Coronary artery (tissue), 2 donors: ENCODE results near the gene EIF4A3.

Source experiments
- DNase-seq: peaks from one replicate; pipeline ENCODE4 v3.0.0-alpha.2; 2017; ENCODE audit warnings: low spot score
- H3K27ac ChIP-seq, 2 donors: fragments of 200-600 bp; sonication (generic); one replicate each; pipeline ENCODE4 v1.5.1; 2016 to 2019
- H3K4me3 ChIP-seq: fragments of 200-600 bp; sonication (generic); 2 replicates; pipeline ENCODE4 v1.5.1; 2016; ENCODE audit warnings: mild to moderate bottlenecking, moderate library complexity
- TF ChIP-seq, protein P1 (sequence below): fragments of 200-600 bp; sonication (generic); IDR thresholded peaks from one replicate; pipeline ENCODE4 v1.5.1; 2019; ENCODE audit warnings: antibody characterized with exemption

Gene EIF4A3

GRCh38 chr17:80118601-80119270 lies 28.2 kb downstream of the EIF4A3 start:
- Histone ChIP-seq H3K4me3 (no peak overlapping the region), H3K27ac (no peak overlapping the region)
- DNase-seq, result no peak
- TF ChIP-seq, protein P1, sequence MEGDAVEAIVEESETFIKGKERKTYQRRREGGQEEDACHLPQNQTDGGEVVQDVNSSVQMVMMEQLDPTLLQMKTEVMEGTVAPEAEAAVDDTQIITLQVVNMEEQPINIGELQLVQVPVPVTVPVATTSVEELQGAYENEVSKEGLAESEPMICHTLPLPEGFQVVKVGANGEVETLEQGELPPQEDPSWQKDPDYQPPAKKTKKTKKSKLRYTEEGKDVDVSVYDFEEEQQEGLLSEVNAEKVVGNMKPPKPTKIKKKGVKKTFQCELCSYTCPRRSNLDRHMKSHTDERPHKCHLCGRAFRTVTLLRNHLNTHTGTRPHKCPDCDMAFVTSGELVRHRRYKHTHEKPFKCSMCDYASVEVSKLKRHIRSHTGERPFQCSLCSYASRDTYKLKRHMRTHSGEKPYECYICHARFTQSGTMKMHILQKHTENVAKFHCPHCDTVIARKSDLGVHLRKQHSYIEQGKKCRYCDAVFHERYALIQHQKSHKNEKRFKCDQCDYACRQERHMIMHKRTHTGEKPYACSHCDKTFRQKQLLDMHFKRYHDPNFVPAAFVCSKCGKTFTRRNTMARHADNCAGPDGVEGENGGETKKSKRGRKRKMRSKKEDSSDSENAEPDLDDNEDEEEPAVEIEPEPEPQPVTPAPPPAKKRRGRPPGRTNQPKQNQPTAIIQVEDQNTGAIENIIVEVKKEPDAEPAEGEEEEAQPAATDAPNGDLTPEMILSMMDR, result no peak

GRCh38 chr17:80117491-80118401 lies 29.2 kb downstream of the EIF4A3 start:
- TF ChIP-seq, protein P1, result no peak

GRCh38 chr17:80116921-80117380 lies 30.0 kb downstream of the EIF4A3 start:
- no peak overlapping the region for H3K27ac ChIP-seq
- TF ChIP-seq, protein P1, result no peak
- DNase-seq, result no peak
- no peak overlapping the region for H3K4me3 ChIP-seq

More at GRCh38 chr17:80117491-80118401, 29.2 kb downstream of the EIF4A3 start:
- Histone ChIP-seq H3K4me3 (no peak overlapping the region), H3K27ac (no peak overlapping the region)
- DNase-seq, result no peak

DNA sequence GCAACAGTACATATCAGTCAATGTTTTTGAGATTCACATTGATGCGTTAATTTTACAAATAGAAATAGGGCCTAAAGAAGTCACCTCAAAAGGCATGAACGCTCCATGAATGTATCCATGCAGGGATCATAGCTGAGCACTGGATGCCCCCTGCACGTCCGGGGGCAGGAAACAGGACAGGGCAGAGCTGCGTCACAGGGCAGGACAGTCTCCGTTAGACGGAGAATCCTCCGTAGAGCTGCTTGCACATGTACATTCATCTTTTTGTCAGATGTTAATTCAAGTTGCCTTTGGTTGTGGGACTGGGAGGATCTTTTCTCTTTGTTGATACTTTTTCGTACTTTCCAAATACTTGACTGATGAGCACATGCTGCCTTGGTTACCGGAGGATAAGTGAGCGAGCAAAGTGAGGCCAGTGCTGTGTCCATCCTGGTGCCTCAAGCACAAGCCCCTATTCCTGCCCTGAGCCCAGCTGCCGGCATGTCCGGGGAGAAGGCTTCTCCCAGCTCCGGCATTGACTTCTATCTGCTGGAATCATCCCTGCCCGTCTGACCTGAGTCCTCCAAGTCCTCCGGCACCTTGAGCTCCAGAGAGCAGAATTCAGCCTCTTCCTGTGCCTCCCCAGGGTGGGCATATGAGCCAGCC lies 30.5 kb downstream of the EIF4A3 start:
- no peak for DNase-seq
- TF ChIP-seq, protein P1, result no peak
- H3K4me3 ChIP-seq, result no peak overlapping the region
- H3K27ac ChIP-seq, result no peak overlapping the region

DNA sequence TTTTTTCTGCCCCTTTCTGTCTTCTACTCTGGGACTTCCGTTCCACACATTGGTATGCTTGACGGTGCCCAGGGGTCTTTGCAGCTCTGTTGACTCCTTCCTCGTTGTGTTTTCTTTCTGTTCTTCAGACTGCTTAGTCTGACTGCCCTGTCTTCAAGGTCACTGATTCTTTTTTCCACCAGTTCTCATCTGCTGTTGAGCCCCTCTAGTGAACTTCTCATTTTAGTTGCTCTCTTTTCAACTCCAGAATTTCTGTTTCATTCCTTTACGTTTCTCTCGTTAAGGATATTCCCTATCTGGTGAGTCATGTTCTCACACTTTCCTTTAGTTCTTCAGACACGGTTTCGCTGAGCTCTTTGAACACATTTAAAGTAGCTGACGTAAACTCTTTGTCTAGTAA lies 31.8 kb downstream of the EIF4A3 start:
- TF ChIP-seq, protein P1, result no peak
- H3K27ac ChIP-seq, result no peak overlapping the region
- H3K4me3 ChIP-seq, result no peak overlapping the region
- DNase-seq, result no peak

DNA sequence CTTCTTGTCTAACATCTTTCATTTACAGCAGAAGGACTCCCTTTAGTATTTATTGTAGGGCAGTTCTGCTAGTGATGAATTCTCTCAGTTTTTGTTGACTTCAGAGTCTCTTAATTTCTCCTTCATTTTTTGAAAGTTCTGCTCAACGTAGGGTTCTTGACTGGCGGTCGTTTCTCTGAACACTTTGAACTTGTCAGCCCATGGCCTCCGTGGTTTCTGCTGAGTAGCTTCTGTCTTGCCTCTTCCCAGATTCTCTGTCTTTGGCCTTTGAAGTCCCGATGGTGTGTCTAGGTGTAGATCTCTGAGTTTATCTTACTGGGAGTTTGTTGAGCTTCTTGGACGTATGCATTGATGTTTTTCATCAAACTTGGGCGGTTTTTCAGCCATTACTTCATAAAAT lies 32.2 kb downstream of the EIF4A3 start:
- TF ChIP-seq, protein P1, result no peak
- no peak overlapping the region for H3K27ac ChIP-seq
- no peak for DNase-seq
- H3K4me3 ChIP-seq, result no peak overlapping the region
